IPS-11a (cell line): ENCODE data around the gene VTI1A.

Experiments used
- H3K4me3 ChIP-seq: one replicate; pipeline ENCODE4 v1.5.1; 2013; ENCODE audit warnings: low read depth, low read length, control low read depth

The VTI1A gene

DNA sequence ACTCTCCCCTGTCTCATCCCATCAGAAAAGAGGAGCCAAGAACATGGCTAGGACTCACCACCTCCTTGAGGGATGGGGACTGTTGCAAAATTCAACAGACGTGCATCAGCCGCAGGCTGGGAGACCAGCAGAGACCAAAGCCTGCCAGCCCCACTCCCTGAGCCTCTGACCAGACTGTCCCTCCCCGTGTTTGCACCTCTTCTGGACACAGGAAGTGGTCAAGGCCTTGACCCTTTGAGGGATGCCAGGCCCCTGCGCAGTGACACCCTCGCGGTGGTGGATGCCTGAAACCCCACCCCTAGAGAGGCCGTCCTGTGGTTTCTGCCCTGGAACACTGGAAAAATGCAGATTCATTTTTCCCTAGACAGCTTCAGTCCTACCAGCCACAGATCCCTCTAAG is 374.6 kb downstream of the VTI1A start:
- no peak overlapping the region for H3K4me3 ChIP-seq

DNA sequence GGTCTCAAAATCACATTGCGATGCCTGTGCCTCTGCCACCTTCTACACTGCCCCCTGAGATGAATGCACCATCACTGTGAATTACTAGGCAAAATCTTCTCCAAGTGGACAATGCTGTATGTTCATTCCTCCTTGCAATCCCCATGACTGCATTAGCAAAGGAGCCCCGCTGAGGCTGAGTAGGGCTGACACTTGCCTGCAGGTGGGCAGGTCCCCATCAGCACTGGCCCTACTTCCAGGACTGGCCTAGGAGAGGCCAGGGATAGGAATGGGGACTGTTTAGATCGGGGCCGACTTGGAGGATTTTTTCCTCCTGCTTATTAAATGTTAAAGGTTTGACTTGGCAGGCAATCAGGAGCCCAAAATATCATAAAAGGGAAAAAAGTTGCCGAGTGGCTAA is 376.0 kb downstream of the VTI1A start:
- H3K4me3 ChIP-seq = no peak overlapping the region

DNA sequence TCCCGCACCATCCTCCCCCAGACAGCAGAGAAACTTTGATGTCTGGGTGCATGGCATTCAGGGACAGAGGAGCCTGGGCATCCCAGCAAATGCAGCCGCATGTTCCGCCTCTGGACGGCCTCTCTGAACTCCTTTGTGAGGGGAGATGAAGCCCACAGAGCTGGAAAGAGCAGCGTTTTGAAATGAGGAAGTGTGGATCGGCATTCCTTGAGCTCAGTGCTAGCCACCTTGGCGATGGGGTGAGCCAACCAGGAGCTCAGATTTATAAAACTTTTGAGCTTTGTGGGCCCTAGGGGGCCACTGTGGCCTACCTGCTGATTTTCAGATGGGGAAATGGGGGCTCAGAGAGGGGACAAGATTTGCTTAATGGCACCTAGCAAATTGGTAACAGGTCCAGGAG is 376.6 kb downstream of the VTI1A start:
- H3K4me3 ChIP-seq = no peak overlapping the region

DNA sequence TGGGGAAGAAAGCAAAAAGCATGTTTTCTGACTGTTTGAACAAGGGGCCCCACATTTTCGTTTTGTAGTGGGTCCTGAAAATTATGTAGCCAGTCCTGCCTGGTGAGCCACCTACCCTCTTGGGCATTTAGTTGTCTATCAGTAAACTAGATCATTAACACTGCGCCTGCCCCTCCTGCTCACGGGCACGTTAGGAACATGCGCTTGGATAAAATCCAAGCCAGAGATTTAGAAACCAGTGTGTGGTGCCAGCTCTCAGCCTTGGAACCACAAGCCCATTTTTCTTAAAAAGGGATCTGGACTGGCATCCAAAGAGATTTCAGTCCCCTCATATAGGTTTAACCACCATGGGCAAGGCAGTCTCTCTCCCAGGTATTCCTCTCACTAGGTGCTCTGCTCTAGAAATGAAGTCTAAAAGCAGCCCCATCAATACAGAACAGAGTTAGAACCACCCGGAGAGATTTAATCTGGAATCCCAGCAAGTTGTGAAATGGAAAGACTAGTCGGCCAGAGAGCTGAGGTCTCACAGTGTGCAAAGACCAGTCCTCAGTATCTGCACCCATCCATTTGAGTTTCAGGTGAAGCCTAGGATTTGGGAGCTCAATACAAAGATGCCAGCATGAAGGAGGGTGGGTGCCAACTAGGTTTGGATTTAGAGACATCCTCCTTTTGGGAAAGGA is 379.1 kb downstream of the VTI1A start:
- no peak overlapping the region for H3K4me3 ChIP-seq

DNA sequence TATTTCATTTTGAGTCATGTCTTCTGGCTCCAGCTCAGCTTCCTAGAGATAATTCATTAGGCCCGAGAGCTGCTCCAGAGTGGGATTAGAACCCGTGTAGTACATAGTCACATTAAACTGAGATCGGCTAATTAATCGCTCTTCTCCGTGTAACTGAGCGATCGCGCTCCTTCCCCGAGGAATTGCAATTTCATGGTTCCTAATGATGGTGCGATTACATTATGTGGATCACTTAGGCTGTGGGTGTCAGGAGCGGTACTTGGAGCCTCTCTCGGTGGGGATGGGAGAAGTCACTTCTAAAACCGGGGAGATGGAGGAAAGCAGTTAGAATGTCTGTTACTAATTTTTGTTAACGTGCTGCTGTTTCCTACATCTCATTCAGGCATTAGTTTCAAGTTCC is 380.1 kb downstream of the VTI1A start:
- no peak overlapping the region for H3K4me3 ChIP-seq

DNA sequence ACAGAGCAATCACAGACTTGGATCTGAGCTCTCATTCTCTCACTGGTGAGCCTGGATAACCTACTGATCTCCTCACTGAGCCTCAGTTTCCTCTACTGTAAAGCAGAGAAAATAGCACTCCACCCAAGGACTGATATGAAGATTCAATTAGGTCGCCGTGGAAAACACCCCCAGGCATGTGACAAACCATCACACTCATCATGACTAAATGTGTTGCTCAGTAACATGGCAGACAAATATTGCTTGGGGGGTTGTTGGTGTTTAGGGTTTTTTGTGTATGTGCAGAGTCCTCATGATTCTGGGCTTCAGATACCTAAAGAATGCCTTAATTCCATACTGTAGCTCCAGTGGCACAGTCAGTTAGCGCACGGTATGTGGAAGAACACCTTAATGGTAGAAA is 380.9 kb downstream of the VTI1A start:
- no peak overlapping the region for H3K4me3 ChIP-seq

DNA sequence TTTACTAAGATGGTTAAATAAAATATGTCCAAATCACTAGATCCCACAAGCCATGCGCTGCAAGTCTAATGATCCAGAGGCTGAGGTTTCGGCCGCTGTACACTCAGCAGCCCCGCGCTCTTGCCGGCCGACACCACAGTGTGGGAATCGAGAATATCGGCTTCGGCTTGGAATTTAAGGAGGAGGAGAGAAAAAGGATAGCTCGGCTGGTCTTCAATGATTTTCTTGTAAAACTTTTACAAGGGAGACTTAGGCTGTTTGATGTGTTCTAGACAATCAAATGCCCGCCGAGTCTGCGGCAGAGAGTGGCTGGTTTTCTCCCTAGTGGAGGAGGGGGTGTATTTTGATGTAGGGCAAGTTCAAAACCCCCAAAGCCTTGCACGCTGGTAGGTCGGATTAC is 384.8 kb downstream of the VTI1A start:
- H3K4me3 ChIP-seq = no peak overlapping the region

DNA sequence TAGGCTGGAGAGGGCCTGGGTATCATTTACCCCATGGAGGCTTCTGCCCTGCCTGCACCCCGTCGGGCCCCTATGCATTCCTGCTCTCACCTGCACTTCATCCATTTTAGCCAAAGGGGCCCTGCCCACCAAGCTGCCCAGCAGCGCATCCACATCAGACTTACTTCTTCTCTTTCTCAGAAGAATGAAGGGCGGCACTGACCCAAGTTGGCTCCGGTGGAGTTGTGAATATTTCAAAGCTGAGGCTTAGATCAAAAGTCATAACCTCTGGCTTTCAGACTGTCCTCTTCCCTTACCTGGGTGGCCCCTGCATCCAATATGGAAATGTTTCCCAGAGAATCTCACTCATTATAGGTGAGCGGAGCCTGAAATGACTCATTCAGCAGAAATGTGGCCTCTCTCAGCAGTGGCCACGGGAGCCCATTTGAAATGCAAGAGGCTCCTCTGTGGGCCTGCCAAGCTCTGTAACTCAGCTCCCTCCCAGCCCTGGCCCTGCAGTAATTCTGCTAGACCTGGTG is 385.4 kb downstream of the VTI1A start:
- H3K4me3 ChIP-seq = no peak overlapping the region

DNA sequence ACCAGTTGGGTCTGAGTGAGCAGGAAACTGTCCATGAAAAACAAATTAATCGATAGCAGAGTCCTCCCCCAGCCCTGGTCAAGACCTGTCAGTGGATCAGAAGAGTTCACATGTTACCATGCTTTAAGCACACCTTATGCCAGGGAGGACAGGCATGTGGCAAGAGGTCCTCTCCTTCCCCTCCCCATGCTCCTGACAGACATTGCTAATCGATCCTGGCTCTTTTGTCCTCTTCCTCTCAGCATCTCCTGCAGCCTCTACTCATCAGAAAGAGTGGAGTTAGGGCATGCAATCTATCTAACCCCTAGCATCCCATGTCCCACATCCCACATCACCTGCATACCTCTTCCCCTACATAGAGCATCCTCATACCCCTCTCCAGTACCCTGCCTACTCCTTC is 385.9 kb downstream of the VTI1A start:
- H3K4me3 ChIP-seq = no peak overlapping the region

DNA sequence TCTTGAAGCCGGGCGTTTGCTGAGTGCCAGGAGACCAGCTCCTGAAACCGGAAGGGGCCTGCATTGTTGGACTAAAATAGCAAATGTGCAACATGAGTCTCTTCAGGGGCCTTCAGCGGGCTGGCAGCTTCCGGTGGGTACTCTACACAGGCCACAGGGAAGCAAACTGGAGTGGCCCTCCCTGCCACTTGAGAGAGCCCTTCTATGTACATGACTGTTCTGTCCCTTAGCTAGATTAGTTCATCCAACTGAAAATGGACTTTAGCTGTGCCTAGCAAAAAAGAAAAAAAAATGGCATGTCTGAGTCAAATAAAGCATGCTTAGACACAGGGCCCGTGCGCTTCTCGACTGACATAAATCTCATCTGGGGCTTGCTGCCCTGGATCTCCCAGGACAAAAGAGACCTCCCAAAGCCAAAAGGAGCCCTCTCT is 387.8 kb downstream of the VTI1A start:
- no peak overlapping the region for H3K4me3 ChIP-seq

DNA sequence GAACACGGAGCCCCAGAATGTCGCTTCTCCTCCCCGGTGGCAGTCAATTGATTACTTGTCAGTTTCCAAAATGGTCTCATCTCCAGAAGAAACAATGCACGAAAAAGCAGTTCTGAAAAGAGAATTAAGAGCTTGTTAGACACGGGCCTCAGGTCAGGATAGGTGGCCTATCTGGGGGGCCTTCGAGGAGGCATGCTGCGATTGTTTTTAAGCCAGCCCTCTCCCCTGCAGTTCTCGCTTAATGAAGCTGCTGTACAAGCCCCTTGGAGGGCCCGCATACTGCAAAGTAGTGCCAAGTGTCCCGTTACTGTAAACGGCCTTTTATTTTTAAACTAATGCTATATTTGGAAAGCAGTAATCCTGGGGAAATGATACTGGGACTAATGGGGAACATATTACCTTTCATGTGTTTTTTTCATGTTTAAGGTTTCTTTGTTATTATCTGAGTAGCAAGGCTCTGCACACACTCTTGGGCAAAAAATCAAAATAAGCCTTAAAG is 388.3 kb downstream of the VTI1A start:
- no peak overlapping the region for H3K4me3 ChIP-seq

DNA sequence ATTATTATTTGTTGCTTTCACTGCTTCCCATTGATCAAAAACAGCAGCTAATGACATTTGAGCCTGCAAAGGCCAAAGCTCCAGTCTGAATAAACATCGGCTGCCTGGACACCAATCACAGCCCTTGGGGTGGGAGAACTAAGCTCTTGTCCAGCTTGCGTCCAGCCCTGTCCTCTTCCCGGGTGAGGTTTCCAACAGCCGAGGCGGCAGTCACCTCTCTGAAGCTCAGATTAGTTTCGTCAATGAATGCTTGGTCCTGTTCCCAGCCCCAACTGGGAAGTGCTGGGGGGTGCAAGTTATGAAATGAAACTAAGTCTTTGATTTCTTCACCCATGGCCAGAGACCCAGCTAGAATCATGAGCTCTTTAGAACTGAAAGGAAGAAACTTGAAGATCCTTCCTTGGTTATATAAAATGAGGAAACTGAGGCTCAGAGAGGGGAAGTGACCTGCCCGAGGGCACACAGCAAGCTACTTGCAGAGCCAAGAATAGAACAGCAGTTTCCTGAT is 389.0 kb downstream of the VTI1A start:
- H3K4me3 ChIP-seq = no peak overlapping the region

DNA sequence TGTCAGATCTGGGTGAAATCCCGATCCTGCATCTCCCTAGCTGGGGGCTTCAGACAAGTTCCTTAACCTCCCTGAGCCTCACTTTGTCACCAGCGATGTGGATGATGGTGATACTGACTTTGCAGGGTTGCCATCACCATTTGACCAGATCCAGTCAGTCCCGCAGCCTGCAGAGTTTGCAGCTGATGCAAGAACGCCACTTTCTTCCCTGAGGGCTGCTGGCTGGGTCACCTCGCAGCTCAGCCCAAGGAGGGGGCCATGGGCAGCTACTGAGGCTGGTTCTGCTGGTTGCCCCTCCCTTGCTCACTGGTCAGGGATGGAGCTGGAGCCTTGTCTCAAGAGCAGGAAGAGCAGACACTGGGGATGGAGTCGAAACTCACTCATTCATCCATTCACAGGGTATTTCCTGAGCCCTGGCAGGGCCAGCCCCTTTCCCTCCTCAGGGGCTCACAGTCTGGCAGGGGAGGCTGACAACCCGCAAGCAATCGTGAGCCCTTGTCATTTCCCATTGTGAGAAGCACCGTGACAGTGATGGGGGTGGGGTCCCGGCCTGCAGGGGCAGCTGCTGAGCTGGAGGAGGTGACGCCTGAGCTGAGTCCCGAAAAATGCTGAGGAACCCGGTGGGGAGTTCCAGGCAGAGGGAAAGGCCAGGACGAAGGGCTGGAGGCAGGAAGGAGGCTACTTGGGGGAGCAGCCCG is 391.9 kb downstream of the VTI1A start:
- H3K4me3 ChIP-seq = no peak overlapping the region

DNA sequence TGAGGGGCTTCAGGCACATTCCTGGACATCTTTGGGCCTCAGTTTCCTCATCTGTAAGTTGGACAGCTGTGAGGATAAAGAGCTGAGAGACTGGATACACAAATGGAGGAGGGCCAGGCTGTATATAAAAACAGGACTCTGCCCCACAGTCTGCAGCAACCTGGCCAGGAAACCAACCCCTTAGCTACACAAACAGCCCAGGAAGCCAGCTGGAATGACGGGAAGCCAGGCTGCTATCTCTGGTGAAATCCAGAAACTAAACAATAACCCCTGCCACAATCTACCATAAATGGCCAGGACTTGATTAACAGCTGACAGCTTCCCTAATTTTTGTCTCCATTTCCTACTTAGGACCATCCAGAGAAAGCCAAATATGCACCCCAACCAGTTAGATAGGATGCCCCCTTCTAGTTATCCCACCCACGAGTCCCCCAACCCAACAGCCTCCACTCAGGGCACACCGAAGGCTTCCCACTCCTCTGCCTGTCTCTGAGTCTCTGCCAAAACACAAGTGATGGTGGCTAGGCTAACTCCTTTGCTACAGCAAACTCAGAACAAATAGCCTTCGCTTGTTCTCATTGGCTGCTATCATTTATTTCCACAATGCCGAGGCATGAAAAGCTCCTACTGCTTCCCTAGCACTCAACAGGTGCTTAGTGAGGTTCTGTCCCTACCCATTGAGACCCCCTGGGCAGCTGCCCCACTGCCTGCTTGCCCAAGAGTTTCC is 393.1 kb downstream of the VTI1A start:
- H3K4me3 ChIP-seq = no peak overlapping the region

DNA sequence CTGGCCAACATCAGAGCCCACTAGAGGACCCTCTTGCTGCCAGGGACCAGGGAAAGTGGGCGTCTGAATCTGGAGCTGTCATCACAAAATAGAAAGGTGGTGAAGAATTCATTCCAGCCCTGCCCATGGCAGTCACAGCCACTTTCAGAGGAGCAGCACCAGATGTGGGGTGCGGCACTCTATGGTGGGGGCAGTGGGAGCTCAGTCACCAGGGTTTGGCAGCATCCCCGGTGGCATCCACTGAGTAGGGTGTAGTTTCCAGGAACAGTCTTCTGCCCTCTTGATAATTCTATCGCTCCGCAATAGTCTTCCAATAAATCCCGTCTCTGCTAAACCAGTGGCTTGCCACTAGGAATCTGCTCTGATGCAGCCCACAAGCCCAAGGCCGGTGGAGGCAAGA is 394.5 kb downstream of the VTI1A start:
- H3K4me3 ChIP-seq = no peak overlapping the region

DNA sequence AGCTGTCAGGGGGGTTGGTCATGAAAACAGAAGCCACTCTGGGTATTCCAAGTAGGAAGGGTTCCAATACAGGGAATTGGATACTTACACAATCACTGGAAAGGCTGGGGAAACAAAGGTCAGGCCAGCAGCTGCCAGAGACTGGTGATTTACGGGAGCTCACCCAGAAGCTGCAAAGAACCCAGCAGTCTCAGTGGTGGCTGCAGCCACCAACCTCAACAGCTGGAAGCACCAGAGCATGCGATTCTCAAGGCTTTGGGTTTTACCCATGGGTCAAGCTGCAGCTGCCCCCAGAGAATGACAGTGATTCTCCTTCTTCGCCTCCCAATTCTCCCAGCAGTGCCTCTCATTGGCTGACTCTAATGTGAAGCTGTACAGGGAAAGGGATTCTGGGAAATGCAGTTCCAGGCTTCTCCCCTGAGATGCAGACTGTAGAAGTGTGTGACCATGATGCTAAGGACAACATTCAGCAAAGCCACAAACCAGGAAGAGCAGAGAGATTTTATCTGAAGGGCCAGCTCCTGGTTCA is 395.9 kb downstream of the VTI1A start:
- H3K4me3 ChIP-seq = no peak overlapping the region

DNA sequence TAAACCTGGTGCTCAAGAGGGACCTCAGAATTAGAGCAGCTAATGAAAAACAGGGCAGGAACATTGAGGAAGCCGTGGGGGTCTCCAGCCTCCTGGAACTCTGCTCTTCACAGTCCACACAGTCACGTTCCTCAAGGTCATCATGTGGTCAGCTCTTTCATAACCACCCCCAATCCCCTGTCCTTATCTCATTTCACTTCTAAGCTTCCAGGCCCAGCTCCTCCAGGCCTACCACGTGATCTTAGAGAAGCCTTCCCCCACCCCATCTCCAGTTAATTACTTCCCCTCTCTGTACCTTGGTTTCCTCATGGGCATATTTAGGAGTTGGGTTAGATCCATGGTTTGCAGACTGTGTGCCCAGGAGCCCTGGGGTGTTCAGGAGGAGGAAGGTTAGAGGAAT is 396.6 kb downstream of the VTI1A start:
- H3K4me3 ChIP-seq = no peak overlapping the region

DNA sequence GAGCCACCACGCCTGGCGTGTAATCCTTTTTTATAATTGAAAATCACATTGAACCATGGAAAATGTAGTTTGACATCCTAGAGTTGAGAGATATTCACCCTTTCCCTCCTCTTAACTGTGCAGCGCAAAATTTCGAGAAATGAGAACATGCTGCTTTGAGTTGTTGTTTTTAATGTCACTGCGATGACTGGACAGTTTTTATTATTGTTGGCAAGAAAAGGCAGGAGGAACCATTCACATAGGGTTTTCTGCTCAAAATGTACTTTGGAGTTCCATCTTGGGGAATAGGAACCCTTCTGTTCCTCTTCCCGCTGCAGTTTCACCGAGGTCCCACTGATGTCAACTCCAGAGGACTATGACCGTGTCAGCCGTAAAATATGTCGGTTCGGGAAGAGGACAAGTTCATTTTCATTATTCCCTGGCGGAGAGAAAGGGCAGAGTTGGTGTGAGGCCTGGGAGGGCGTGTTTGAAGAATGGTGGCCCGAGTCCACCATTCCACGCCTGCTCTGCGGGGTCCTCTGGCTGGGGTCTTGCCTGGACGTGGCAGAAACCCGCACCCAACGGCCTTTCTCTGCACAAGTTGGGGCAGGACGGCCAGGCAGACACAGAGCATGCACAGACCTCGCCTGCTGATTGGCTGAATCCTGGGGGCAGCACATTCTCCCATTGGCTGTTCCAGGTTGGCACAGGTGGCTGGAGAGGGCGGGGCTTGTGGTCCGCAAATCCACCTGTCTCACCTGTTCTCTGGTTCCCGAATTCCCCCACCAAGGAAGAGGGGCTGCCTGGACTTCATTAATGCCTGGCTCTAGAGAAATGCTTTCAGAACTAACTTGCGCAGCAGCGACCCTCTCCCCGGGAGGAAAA is 397.9 kb downstream of the VTI1A start:
- H3K4me3 ChIP-seq = no peak overlapping the region

DNA sequence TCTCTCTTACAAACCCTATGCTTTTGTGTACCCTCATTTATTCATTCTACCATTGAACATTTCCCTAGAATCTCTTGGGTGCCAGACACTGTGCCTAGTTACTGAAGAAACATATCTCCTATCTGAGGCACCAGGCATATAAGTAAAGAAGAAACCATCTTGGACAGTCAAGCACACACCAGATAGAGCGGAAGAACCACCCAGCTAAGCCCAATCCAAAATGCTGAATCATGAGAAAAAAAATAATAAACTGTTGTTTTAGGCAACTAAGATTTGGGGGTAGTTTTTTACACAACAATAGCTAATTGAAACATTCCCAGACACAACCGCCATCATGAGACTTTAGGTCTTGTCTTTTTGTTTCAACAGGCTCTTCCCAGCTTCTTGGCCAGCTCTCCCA is 400.8 kb downstream of the VTI1A start:
- H3K4me3 ChIP-seq = no peak overlapping the region

DNA sequence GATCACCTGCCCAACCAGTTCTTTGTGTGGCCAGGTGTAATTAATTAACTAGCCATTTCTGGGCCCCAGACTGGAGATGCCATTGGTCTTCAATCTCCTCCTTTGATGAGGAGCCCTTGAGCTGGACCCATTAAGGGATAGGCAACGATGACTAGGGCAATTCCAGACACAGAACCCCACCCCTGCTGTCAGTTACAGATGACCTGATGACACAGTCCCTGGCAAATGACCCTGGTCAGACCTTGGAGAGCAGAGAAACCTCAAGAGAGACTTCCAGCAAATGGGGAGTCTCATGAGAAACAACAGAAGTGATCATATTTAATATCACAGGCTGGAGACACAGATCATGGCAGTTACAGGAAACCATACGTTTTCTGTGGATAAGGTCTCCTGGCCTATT is 401.2 kb downstream of the VTI1A start:
- no peak overlapping the region for H3K4me3 ChIP-seq
